Adipose tissue (tissue), 3 donors: ENCODE measurements around the gene FRMD4A. TPM values are rescaled to one million over a fixed set of nuclear protein-coding genes. Genes with fewer than 3 reads are reported as not detected.
"Not testable (repeated sequence)": the region's sequence is repeated elsewhere in the genome, so short reads cannot be mapped to it uniquely, and the experiment has no call there.

ENCODE experiments used
- H3K27ac ChIP-seq: one replicate; pipeline ENCODE4 v1.5.1; 2013; ENCODE audit warnings: low read depth, low read length
- WGBS, 3 donors: extraction: QIAGEN DNeasy Blood & Tissue Kit; methylation state at CpG; one replicate each; pipeline ENCODE4 v1.1.7; 2013; 5-methylcytosine and 5-hydroxymethylcytosine counted together
- polyA plus RNA-seq, 3 donors: library from polyadenylated mRNA; stranded (reverse); fragments of 200-250 nt; gene quantifications; one replicate each; pipeline ENCODE4 v1.2.3, GENCODE V29; 2013
- donor health status: healthy with polysubstance abuse.
- donor health status: Bipolar disorder and iron deficiency.
- donor health status: healthy.

FRMD4A gene
- polyA plus RNA-seq, 3 donors = 16.6 to 83.5 (median 22.2) TPM

- 73 to 92% (median 90%) methylated on average over 8 of the region's 8 CpGs for WGBS, 3 donors
- H3K27ac ChIP-seq = no peak overlapping the region
Measured at GRCh38 chr10:13943735-13944398, 386.9 kb downstream of the FRMD4A start.

GRCh38 chr10:13942035-13942434 is 388.7 kb downstream of the FRMD4A start:
- WGBS, 3 donors = 65 to 75% (median 74%) methylated on average over 5 of the region's 5 CpGs
- H3K27ac ChIP-seq = no peak overlapping the region

GRCh38 chr10:13939391-13939790 is 391.3 kb downstream of the FRMD4A start:
- no peak overlapping the region for H3K27ac ChIP-seq

GRCh38 chr10:13938950-13939349 is 391.8 kb downstream of the FRMD4A start:
- 47 to 49% (median 48%) methylated on average over 8 of the region's 8 CpGs for WGBS, 3 donors
- no peak overlapping the region for H3K27ac ChIP-seq

GRCh38 chr10:13936826-13937225 is 393.9 kb downstream of the FRMD4A start:
- WGBS, 3 donors = 71 to 74% (median 72%) methylated on average over 2 of the region's 2 CpGs
- no peak overlapping the region for H3K27ac ChIP-seq

- 43 to 57% (median 54%) methylated on average over 10 of the region's 10 CpGs for WGBS, 3 donors
- no peak overlapping the region for H3K27ac ChIP-seq
Measured at GRCh38 chr10:13930120-13930519, 400.6 kb downstream of the FRMD4A start.

GRCh38 chr10:13928451-13928850 is 402.3 kb downstream of the FRMD4A start:
- 54 to 70% (median 57%) methylated on average over 3 of the region's 3 CpGs for WGBS, 3 donors
- H3K27ac ChIP-seq = no peak overlapping the region

- no peak overlapping the region for H3K27ac ChIP-seq
- 46 to 63% (median 50%) methylated on average over 5 of the region's 5 CpGs for WGBS, 3 donors
Measured at GRCh38 chr10:13925971-13926780, 404.5 kb downstream of the FRMD4A start.

GRCh38 chr10:13924040-13924725 is 406.5 kb downstream of the FRMD4A start:
- WGBS, 3 donors = 67 to 87% (median 73%) methylated on average over 6 of the region's 6 CpGs
- H3K27ac ChIP-seq = no peak overlapping the region

GRCh38 chr10:13922586-13922985 is 408.1 kb downstream of the FRMD4A start:
- H3K27ac ChIP-seq = no peak overlapping the region
- 67 to 80% (median 79%) methylated on average over 1 of the region's 1 CpG for WGBS, 3 donors

- WGBS, 3 donors = 58 to 64% (median 62%) methylated on average over 3 of the region's 3 CpGs
Measured at GRCh38 chr10:13921941-13922340, 408.8 kb downstream of the FRMD4A start.

GRCh38 chr10:13921131-13921530 is 409.6 kb downstream of the FRMD4A start:
- H3K27ac ChIP-seq = not testable (repeated sequence)
- WGBS, 3 donors = 66 to 84% (median 80%) methylated on average over 3 of the region's 3 CpGs

More at GRCh38 chr10:13921941-13922340, 408.8 kb downstream of the FRMD4A start:
- no peak overlapping the region for H3K27ac ChIP-seq

GRCh38 chr10:13920465-13920864 is 410.3 kb downstream of the FRMD4A start:
- no peak overlapping the region for H3K27ac ChIP-seq
- 25 to 32% (median 29%) methylated on average over 3 of the region's 3 CpGs for WGBS, 3 donors

GRCh38 chr10:13920031-13920430 is 410.7 kb downstream of the FRMD4A start:
- 86 to 94% (median 92%) methylated on average over 1 of the region's 1 CpG for WGBS, 3 donors
- H3K27ac ChIP-seq = no peak overlapping the region

- 73 to 92% (median 82%) methylated on average over 3 of the region's 3 CpGs for WGBS, 3 donors
- no peak overlapping the region for H3K27ac ChIP-seq
Measured at GRCh38 chr10:13917791-13918190, 412.9 kb downstream of the FRMD4A start.

GRCh38 chr10:13916384-13916947 is 414.3 kb downstream of the FRMD4A start:
- no peak overlapping the region for H3K27ac ChIP-seq
- 92 to 96% (median 92%) methylated on average over 4 of the region's 4 CpGs for WGBS, 3 donors

- H3K27ac ChIP-seq = no peak overlapping the region
- WGBS, 3 donors = 61 to 95% (median 83%) methylated on average over 7 of the region's 7 CpGs
Measured at GRCh38 chr10:13915710-13916109, 415.0 kb downstream of the FRMD4A start.

- 66 to 76% (median 66%) methylated on average over 5 of the region's 5 CpGs for WGBS, 3 donors
- H3K27ac ChIP-seq = no peak overlapping the region
Measured at GRCh38 chr10:13913897-13914296, 416.8 kb downstream of the FRMD4A start.
